Natural killer cell (primary cell): ENCODE measurements around the gene BDNF. TPM values are rescaled to one million over a fixed set of nuclear protein-coding genes. Genes with fewer than 3 reads are reported as not detected.

ENCODE experiments used
- ATAC-seq, 3 donors: fragments of 150-1000 bp in 2 of 3; fragments of 200-7000 bp in 1 of 3; cut with Tn5 transposase; 1 replicate in 1 of 3; 2 replicates in 2 of 3; pipeline ENCODE4 v1.10.0; 2021; ENCODE audit warnings: mild to moderate bottlenecking in 2 of 3, moderate library complexity in 2 of 3
- DNase-seq, 2 donors: peaks; one replicate each; pipeline versions ENCODE4 v3.0.0 to v3.0.0-alpha.2; 2013 to 2021; ENCODE audit warnings: mixed read lengths in 1 of 2
- H3K27ac ChIP-seq: one replicate; pipeline ENCODE4 v1.5.1; 2013; ENCODE audit warnings: mild to moderate bottlenecking, low read length
- H3K27me3 ChIP-seq: one replicate; pipeline ENCODE4 v1.6.1; 2013; ENCODE audit warnings: low read length; ENCODE audit not compliant: control insufficient read depth, insufficient read depth
- H3K36me3 ChIP-seq: one replicate; pipeline ENCODE4 v1.6.1; 2013; ENCODE audit warnings: low read length; ENCODE audit not compliant: control insufficient read depth, insufficient read depth
- H3K4me1 ChIP-seq: one replicate; pipeline ENCODE4 v1.6.1; 2013; ENCODE audit warnings: low read length; ENCODE audit not compliant: control insufficient read depth, insufficient read depth
- H3K4me3 ChIP-seq: one replicate; pipeline ENCODE4 v1.5.1; 2013; ENCODE audit warnings: low read length
- H3K9me3 ChIP-seq: one replicate; pipeline ENCODE4 v1.6.1; 2013; ENCODE audit warnings: low read length; ENCODE audit not compliant: control insufficient read depth, insufficient read depth
- H3K27ac Mint-ChIP-seq, 2 donors: one replicate each; pipeline ENCODE4 v1.8.0; 2022; ENCODE audit warnings: mild to moderate bottlenecking in 2 of 2, mixed read lengths in 2 of 2, moderate library complexity in 1 of 2
- H3K27me3 Mint-ChIP-seq, 2 donors: one replicate each; pipeline ENCODE4 v1.8.0; 2022; ENCODE audit warnings: low read depth in 2 of 2, mixed read lengths in 2 of 2
- H3K36me3 Mint-ChIP-seq: one replicate; pipeline ENCODE4 v1.8.0; 2022; ENCODE audit warnings: mixed read lengths
- H3K4me1 Mint-ChIP-seq, 2 donors: one replicate each; pipeline ENCODE4 v1.8.0; 2022; ENCODE audit warnings: mixed read lengths in 2 of 2
- H3K4me3 Mint-ChIP-seq: one replicate; pipeline ENCODE4 v1.8.0; 2022; ENCODE audit warnings: mild to moderate bottlenecking, moderate library complexity, mixed read lengths
- H3K9me3 Mint-ChIP-seq, 2 donors: one replicate each; pipeline ENCODE4 v1.8.0; 2022; ENCODE audit warnings: mixed read lengths in 2 of 2
- WGBS: methylation state at CpG from one replicate; pipeline ENCODE4 v1.1.7; 2013; ENCODE audit warnings: missing lambda C conversion rate; ENCODE audit not compliant: insufficient coverage; 5-methylcytosine and 5-hydroxymethylcytosine counted together
- intact Hi-C: fragments of 100-400 bp; cut with micrococcal nuclease; formaldehyde crosslinking; loops from one replicate; pipeline ENCODE4 v1.14.2; 2022
- total RNA-seq, 4 donors: library from RNA; stranded (reverse); fragments of 120-200 nt in 1 of 4; gene quantifications; one replicate each; pipeline versions ENCODE4 v1.2.3 to v1.2.4, GENCODE V29; 2013 to 2022
- TF ChIP-seq, protein P1 (sequence below): fragments of 200-600 bp; IDR thresholded peaks from one replicate; pipeline ENCODE4 v1.8.0; 2022; ENCODE audit warnings: antibody characterized with exemption

BDNF gene
- total RNA-seq, 3 donors from 2014 or later (not counting 1 experiment from before 2014, with no cell fraction given) = not detected

DNA sequence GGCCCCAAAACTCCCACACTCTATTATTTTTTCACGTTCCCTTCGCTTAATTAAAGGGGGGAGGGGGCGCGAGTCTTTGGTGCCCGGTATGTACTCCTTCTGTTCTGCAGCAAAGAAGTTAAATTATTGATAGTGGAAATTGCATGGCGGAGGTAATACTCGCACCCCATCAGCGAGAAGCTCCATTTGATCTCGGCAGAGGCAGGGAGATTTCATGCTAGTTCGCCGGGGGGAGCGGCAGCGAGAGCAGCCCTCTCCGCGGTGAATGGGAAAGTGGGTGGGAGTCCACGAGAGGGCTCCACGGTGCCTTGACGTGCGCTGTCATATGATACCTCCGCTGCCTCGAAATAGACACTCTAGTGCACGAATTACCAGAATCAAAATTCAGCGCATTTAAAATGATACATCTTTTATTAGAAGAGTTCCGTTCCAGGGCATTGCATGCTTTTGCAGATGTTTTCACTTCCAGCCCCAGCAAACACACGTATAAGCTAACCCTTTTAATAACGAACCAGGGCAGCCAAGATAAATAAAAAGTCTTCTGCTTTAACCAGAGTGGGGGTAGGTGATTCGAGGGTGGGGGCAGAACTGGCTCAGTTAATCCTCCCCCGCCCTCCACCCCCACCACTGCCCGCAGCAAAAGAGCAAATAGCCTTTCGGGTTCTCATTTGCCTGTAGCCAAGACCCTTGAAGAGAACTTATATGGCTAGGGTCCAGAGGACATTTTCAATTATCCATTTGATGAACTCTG, 1.3 kb upstream of the BDNF start:
- Mint-ChIP-seq H3K9me3 (peaks cover 2% of the 10 kb centered on the region in 2 donors), H3K27me3 (peaks cover 38 to 44% of the 10 kb centered on the region in 2 donors), H3K36me3 (no peaks in the 10 kb centered on the region), H3K4me1 (peaks cover 0 to 5% of the 10 kb centered on the region in 2 donors), H3K27ac (no peak overlapping the region), H3K4me3 (no peak overlapping the region)
- Histone ChIP-seq H3K36me3 (no peaks in the 10 kb centered on the region), H3K9me3 (no peaks in the 10 kb centered on the region), H3K4me1 (peaks cover 19% of the 10 kb centered on the region), H3K27ac (no peak overlapping the region), H3K27me3 (peaks cover 41% of the 10 kb centered on the region), H3K4me3 (no peak overlapping the region)
- ATAC-seq = no peak
- 2% methylated on average over 26 of the region's 30 CpGs for WGBS
- DNase-seq = no peak
- intact Hi-C loops = no loop called here
- TF ChIP-seq, protein P1, sequence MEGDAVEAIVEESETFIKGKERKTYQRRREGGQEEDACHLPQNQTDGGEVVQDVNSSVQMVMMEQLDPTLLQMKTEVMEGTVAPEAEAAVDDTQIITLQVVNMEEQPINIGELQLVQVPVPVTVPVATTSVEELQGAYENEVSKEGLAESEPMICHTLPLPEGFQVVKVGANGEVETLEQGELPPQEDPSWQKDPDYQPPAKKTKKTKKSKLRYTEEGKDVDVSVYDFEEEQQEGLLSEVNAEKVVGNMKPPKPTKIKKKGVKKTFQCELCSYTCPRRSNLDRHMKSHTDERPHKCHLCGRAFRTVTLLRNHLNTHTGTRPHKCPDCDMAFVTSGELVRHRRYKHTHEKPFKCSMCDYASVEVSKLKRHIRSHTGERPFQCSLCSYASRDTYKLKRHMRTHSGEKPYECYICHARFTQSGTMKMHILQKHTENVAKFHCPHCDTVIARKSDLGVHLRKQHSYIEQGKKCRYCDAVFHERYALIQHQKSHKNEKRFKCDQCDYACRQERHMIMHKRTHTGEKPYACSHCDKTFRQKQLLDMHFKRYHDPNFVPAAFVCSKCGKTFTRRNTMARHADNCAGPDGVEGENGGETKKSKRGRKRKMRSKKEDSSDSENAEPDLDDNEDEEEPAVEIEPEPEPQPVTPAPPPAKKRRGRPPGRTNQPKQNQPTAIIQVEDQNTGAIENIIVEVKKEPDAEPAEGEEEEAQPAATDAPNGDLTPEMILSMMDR = no peak

DNA sequence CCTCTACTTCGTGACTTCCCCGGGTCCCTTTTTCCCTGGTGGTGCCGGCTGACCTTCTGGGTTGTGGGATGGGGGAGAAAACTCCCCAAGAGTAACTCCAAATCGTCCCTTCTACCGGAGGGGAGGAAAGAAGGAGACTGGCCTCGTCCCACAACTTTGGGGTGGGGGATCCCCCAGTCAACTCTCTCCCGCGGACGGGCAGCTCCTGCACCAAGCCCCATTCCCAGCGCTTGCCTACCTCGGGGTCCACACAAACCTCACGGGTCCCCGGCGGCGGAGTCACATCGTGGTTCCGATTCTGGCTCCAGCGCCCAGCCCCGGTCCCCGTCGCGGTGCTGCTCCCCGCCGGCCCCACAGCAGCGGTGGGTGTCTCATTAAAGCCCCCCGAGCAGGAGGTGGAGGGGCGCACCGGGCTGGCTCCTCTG, 317 bp downstream of the BDNF start:
- H3K9me3 Mint-ChIP-seq = peaks cover 2% of the 10 kb centered on the region in 2 donors
- Histone ChIP-seq H3K27ac (no peak overlapping the region), H3K4me3 (no peak overlapping the region), H3K9me3 (no peaks in the 10 kb centered on the region), H3K36me3 (no peaks in the 10 kb centered on the region), H3K4me1 (peaks cover 19% of the 10 kb centered on the region), H3K27me3 (peaks cover 41% of the 10 kb centered on the region)
- H3K4me3 Mint-ChIP-seq = no peak overlapping the region
- peaks cover 42 to 49% of the 10 kb centered on the region in 2 donors for H3K27me3 Mint-ChIP-seq
- H3K36me3 Mint-ChIP-seq = no peaks in the 10 kb centered on the region
- H3K4me1 Mint-ChIP-seq = peaks cover 0 to 5% of the 10 kb centered on the region in 2 donors
- 2% methylated on average over 24 of the region's 28 CpGs for WGBS
- no peak overlapping the region for H3K27ac Mint-ChIP-seq
- no peak for DNase-seq
- TF ChIP-seq, protein P1 = no peak
- intact Hi-C loops = no loop called here
- no peak for ATAC-seq

GRCh38 chr11:27699242-27699925, 871 bp downstream of the BDNF start:
- DNase-seq = no peak
- Histone ChIP-seq H3K27me3 (peaks cover 41% of the 10 kb centered on the region), H3K27ac (no peak overlapping the region), H3K4me1 (peaks cover 19% of the 10 kb centered on the region), H3K9me3 (no peaks in the 10 kb centered on the region), H3K36me3 (no peaks in the 10 kb centered on the region), H3K4me3 (no peak overlapping the region)
- peaks cover 41 to 49% of the 10 kb centered on the region in 2 donors for H3K27me3 Mint-ChIP-seq
- intact Hi-C loops = no loop called here
- no peak overlapping the region for H3K27ac Mint-ChIP-seq
- H3K4me3 Mint-ChIP-seq = no peak overlapping the region
- TF ChIP-seq, protein P1 = no peak
- H3K4me1 Mint-ChIP-seq = peaks cover 0 to 5% of the 10 kb centered on the region in 2 donors
- no peak for ATAC-seq
- peaks cover 0 to 2% of the 10 kb centered on the region in 2 donors for H3K9me3 Mint-ChIP-seq
- H3K36me3 Mint-ChIP-seq = no peaks in the 10 kb centered on the region
- 3% methylated on average over 30 of the region's 30 CpGs for WGBS
